ENCODE measurements around the gene RBM4.

GRCh38 chr11:66607126-66607834 is 31.2 kb upstream of the RBM4 start:
- no peak for TF ChIP-seq CTCF (IDR thresholded peaks at IDR 0.05 in 2 of 3, conservative IDR thresholded peaks at IDR 0.05 in 1 of 3; ENCODE audit: borderline replicate concordance in 1 of 3, insufficient read depth in 1 of 3, low read depth in 2 of 3, low read length in 2 of 3)
- no peak for TF ChIP-seq POLR2AphosphoS5 (IDR thresholded peaks at IDR 0.05; ENCODE audit: low read depth, low read length)
- no peak for TF ChIP-seq CEBPB (IDR thresholded peaks at IDR 0.05; ENCODE audit: low read depth)
- no peak for TF ChIP-seq POLR2A (IDR thresholded peaks at IDR 0.05; ENCODE audit: borderline replicate concordance, extremely low read depth, insufficient read depth, insufficient read length)
- TF ChIP-seq EZH2phosphoT487 (IDR thresholded peaks at IDR 0.05; ENCODE audit: borderline replicate concordance), result no peak
- TF ChIP-seq JUND (IDR thresholded peaks at IDR 0.05), result no peak
- TF ChIP-seq EZH2 (IDR thresholded peaks at IDR 0.05), result no peak
- no peak for TF ChIP-seq EGR1 (IDR thresholded peaks at IDR 0.05; ENCODE audit: low read depth)
- no peak for TF ChIP-seq ATF3 (IDR thresholded peaks at IDR 0.05)
- TF ChIP-seq REST (IDR thresholded peaks at IDR 0.05; ENCODE audit: low read depth), result no peak
- no peak for TF ChIP-seq ZFX (IDR thresholded peaks at IDR 0.05)
- no peak for TF ChIP-seq SIN3A (IDR thresholded peaks at IDR 0.05; ENCODE audit: low read depth)
